ENCODE measurements around the gene ADGRG7. TPM values are rescaled to one million over a fixed set of nuclear protein-coding genes. Genes with fewer than 3 reads are reported as not detected.

Gene ADGRG7
- total RNA-seq, 1 experiment from 2014 or later = 0.13 TPM

GRCh38 chr3:100600181-100601042 is 9.0 kb upstream of the ADGRG7 start:
- peak; percentile 70 for DNase-seq (ENCODE audit: low spot score)

GRCh38 chr3:100602506-100603444 is 6.6 kb upstream of the ADGRG7 start:
- DNase-seq (ENCODE audit: low spot score) = peak; percentile 58

GRCh38 chr3:100603469-100603868 is 5.9 kb upstream of the ADGRG7 start:
- DNase-seq (ENCODE audit: low spot score) = peak; percentile 82

- no peak for DNase-seq (ENCODE audit: low spot score)
Measured at GRCh38 chr3:100605358-100605757, 4.0 kb upstream of the ADGRG7 start.

GRCh38 chr3:100606894-100607512 is 2.4 kb upstream of the ADGRG7 start:
- DNase-seq (ENCODE audit: low spot score) = peak; percentile 33

GRCh38 chr3:100609963-100610362 is 562 bp downstream of the ADGRG7 start:
- DNase-seq (ENCODE audit: low spot score) = no peak

GRCh38 chr3:100611221-100611620 is 1.8 kb downstream of the ADGRG7 start:
- DNase-seq (ENCODE audit: low spot score) = no peak

- DNase-seq (ENCODE audit: low spot score) = peak; percentile 33
Measured at GRCh38 chr3:100613721-100614390, 4.5 kb downstream of the ADGRG7 start.

GRCh38 chr3:100614941-100615340 is 5.5 kb downstream of the ADGRG7 start:
- no peak for DNase-seq (ENCODE audit: low spot score)

- no peak for DNase-seq (ENCODE audit: low spot score)
Measured at GRCh38 chr3:100615684-100616083, 6.3 kb downstream of the ADGRG7 start.

GRCh38 chr3:100621251-100621650 is 11.8 kb downstream of the ADGRG7 start:
- no peak for DNase-seq (ENCODE audit: low spot score)

- DNase-seq (ENCODE audit: low spot score) = no peak
Measured at GRCh38 chr3:100627491-100627890, 18.1 kb downstream of the ADGRG7 start.

- DNase-seq (ENCODE audit: low spot score) = no peak
Measured at GRCh38 chr3:100629421-100630127, 20.2 kb downstream of the ADGRG7 start.

GRCh38 chr3:100630664-100631063 is 21.3 kb downstream of the ADGRG7 start:
- DNase-seq (ENCODE audit: low spot score) = no peak

- DNase-seq (ENCODE audit: low spot score) = no peak
Measured at GRCh38 chr3:100631236-100631635, 21.8 kb downstream of the ADGRG7 start.

- DNase-seq (ENCODE audit: low spot score) = peak; percentile 84
Measured at GRCh38 chr3:100634493-100635272, 25.3 kb downstream of the ADGRG7 start.

- peak; percentile 81 for DNase-seq (ENCODE audit: low spot score)
Measured at GRCh38 chr3:100635273-100635701, 25.9 kb downstream of the ADGRG7 start.

GRCh38 chr3:100637197-100637631 is 27.8 kb downstream of the ADGRG7 start:
- DNase-seq (ENCODE audit: low spot score) = no peak

GRCh38 chr3:100640633-100641032 is 31.2 kb downstream of the ADGRG7 start:
- DNase-seq (ENCODE audit: low spot score) = no peak
